ENCODE data around the gene SF3B5. TPM values are rescaled to one million over a fixed set of nuclear protein-coding genes. Genes with fewer than 3 reads are reported as not detected.
"Not testable (repeated sequence)": the region's sequence is repeated elsewhere in the genome, so short reads cannot be mapped to it uniquely, and the experiment has no call there.

Gene SF3B5
- total RNA-seq, 2 experiments from 2014 or later, result 152 to 164 TPM

- Mint-ChIP-seq H3K4me1 (peaks cover 46% of the 10 kb centered on the region), H3K27ac (peak overlapping the region; percentile 80), H3K36me3 (ENCODE audit: low read depth) (no peaks in the 10 kb centered on the region), H3K27me3 (peaks cover 11% of the 10 kb centered on the region), H3K9me3 (ENCODE audit: low read depth) (no peaks in the 10 kb centered on the region), H3K4me3 (peak overlapping the region; percentile 81)
- ATAC-seq, result peak; percentile 90
- DNase-seq, result peak; percentile 93
- intact Hi-C loops (cut with DNase I, micrococcal nuclease), result loop anchor here (1.0 to 5.0 kb wide), 7 partner anchors 9 to 278 kb away; partner anchors contain the start of genes SF3B5 (in 2 of the 2), LTV1 (in 1 of the 2) and STX11 (in 1 of the 2)
- ChIA-PET POLR2A (interaction anchor here (0.6 to 3.0 kb wide), 4 partner anchors 8 to 613 kb away, joined by 3 to 22 read pairs (median 7); partner anchors contain the start of genes ADAT2, LTV1, PEX3 and SF3B5), CTCF (interaction anchor here (0.7 to 2.4 kb wide), 5 partner anchors 9 to 474 kb away, joined by 3 to 10 read pairs (median 6); no protein-coding TSS in a partner anchor)
These were observed 31.5 kb downstream of the SF3B5 start for GRCh38 chr6:144063744-144064401.

DNA sequence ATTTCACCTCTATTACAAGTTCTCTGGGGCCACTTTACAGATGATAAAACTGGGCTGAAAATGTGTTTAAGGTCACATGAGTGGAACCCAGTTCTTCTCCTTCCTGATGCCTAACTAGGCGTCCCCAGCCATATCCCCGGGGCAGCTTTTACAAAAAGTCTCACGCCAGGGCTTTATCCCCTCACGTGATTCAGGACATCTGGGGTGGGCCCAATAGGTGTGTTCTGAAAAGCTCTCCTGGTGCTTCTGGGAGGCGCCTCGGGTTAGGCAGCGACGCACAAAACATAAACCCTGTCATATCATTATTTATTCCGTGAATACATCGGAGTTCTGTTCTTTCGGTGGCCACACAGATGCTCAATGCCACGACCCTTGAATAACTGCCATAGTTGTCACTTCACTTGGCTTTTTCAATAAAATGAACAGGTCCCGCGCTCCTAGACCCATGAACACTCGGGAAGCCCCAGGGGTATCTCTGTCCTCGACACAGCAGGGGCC lies 32.1 kb downstream of the SF3B5 start:
- intact Hi-C loops (cut with DNase I, micrococcal nuclease), result loop anchor here in 1 of 2 experiments (5.0 kb wide), 1 partner anchor 279 kb away; no protein-coding TSS in a partner anchor
- peak overlapping the region; percentile 80 for H3K27ac Mint-ChIP-seq
- H3K27me3 Mint-ChIP-seq, result peaks cover 11% of the 10 kb centered on the region
- ChIA-PET POLR2A (interaction anchor here (1.0 to 3.0 kb wide), 3 partner anchors 8 to 220 kb away, joined by 4 to 22 read pairs (median 10); partner anchors contain the start of genes LTV1 and SF3B5), CTCF (interaction anchor here (0.7 to 2.4 kb wide), 5 partner anchors 8 to 475 kb away, joined by 3 to 10 read pairs (median 6); no protein-coding TSS in a partner anchor)
- H3K4me1 Mint-ChIP-seq, result peaks cover 42% of the 10 kb centered on the region
- DNase-seq (peak; percentile 27), ATAC-seq (peak; percentile 1)
- peak overlapping the region; percentile 81 for H3K4me3 Mint-ChIP-seq
- no peaks in the 10 kb centered on the region for H3K9me3 Mint-ChIP-seq (ENCODE audit: low read depth)
- H3K36me3 Mint-ChIP-seq (ENCODE audit: low read depth), result no peaks in the 10 kb centered on the region

DNA sequence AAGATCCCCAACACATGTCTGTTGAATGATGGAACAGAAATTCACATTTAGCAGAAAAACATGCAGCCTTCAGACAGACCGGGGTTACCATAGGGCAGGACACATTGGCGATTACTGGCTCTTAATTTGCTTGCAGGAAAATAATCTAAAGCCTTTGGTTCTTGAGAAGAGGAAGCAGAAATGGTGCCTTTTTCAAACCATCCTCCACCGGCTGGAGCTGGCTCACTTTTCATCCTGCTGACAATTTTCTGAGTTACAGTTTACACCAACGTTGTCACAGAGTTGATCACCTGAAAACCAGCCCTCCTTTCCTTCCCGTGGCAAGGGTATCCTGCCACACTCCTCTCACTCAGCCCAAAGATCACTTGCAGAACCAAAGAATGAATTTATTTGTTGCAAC lies 32.6 kb downstream of the SF3B5 start:
- no peak for DNase-seq
- no peaks in the 10 kb centered on the region for H3K36me3 Mint-ChIP-seq (ENCODE audit: low read depth)
- ChIA-PET CTCF (interaction anchor here (1.8 to 2.4 kb wide), 3 partner anchors 8 to 156 kb away, joined by 6 to 10 read pairs (median 9); no protein-coding TSS in a partner anchor), POLR2A (no interaction called here)
- no peak for ATAC-seq
- H3K27ac Mint-ChIP-seq, result peak overlapping the region; percentile 80
- H3K27me3 Mint-ChIP-seq, result peaks cover 11% of the 10 kb centered on the region
- H3K9me3 Mint-ChIP-seq (ENCODE audit: low read depth), result no peaks in the 10 kb centered on the region
- H3K4me1 Mint-ChIP-seq, result peaks cover 40% of the 10 kb centered on the region
- H3K4me3 Mint-ChIP-seq, result peak overlapping the region; percentile 81
- intact Hi-C loops (cut with DNase I, micrococcal nuclease), result loop anchor here in 1 of 2 experiments (5.0 kb wide), 1 partner anchor 280 kb away; no protein-coding TSS in a partner anchor

DNA sequence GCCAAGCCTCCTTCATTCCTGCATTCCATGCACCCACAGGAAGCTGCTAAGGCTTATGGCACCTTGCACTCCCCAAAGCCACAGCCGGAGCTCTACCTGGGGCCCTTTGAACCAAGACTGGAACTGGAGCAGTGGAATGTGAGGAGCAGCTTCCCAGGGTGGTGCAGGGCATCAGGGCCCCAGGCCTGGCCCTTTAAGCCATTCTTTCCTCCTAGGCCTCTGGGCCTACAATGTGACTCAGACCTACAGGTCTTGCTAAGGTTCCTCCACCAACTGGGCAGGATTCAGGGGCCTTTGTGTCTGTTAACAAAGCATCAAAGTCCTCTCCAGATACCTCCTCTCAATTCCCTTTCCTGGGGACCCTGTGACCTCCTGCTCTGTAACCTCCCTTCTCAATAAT lies 36.2 kb downstream of the SF3B5 start:
- peaks cover 36% of the 10 kb centered on the region for H3K4me1 Mint-ChIP-seq
- peaks cover 4% of the 10 kb centered on the region for H3K27me3 Mint-ChIP-seq
- H3K9me3 Mint-ChIP-seq (ENCODE audit: low read depth), result no peaks in the 10 kb centered on the region
- no peak overlapping the region for H3K27ac Mint-ChIP-seq
- no peak for ATAC-seq
- no peaks in the 10 kb centered on the region for H3K36me3 Mint-ChIP-seq (ENCODE audit: low read depth)
- POLR2A ChIA-PET, result no interaction called here
- no peak overlapping the region for H3K4me3 Mint-ChIP-seq
- intact Hi-C loops (cut with DNase I, micrococcal nuclease), result no loop called here
- no peak for DNase-seq
- CTCF ChIA-PET, result interaction anchor here (1.0 to 1.8 kb wide), 2 partner anchors 36 to 120 kb away, joined by 3 to 4 read pairs; no protein-coding TSS in a partner anchor

GRCh38 chr6:144055121-144055931 lies 40.0 kb downstream of the SF3B5 start:
- H3K36me3 Mint-ChIP-seq (ENCODE audit: low read depth), result no peaks in the 10 kb centered on the region
- ATAC-seq (peak; percentile 85), DNase-seq (peak; percentile 74)
- no peaks in the 10 kb centered on the region for H3K9me3 Mint-ChIP-seq (ENCODE audit: low read depth)
- intact Hi-C loops (cut with DNase I, micrococcal nuclease), result loop anchor here (1.0 kb wide), 1 partner anchor 9 kb away; no protein-coding TSS in a partner anchor
- H3K27ac Mint-ChIP-seq, result peak overlapping the region; percentile 97
- peaks cover 27% of the 10 kb centered on the region for H3K4me1 Mint-ChIP-seq
- ChIA-PET POLR2A (interaction anchor here (0.6 to 2.3 kb wide), 4 partner anchors 10 to 1640 kb away, joined by 3 to 22 read pairs (median 4); no protein-coding TSS in a partner anchor), CTCF (interaction anchor here (0.8 to 1.9 kb wide), 9 partner anchors 8 to 115 kb away, joined by 3 to 12 read pairs (median 4); partner anchors contain the start of gene SF3B5)
- no peaks in the 10 kb centered on the region for H3K27me3 Mint-ChIP-seq
- peak overlapping the region; percentile 68 for H3K4me3 Mint-ChIP-seq

DNA sequence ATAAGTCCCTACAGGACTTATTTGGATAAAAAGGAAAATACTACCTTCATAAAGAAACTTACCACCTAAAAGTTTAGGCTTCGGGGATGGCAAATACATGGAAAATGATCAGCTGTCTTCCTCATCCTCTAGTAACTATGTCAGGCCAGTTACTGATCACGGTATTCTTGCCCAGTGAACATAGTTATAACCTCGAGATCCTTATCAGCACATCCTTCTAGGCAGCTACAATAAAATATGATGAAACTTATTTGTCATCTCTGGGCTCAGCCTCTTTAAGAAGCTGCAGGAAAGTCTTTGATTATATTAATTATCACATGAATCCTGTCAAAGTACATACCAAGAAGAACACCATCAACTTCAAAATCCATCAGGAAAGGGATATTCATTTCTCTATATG lies 41.8 kb downstream of the SF3B5 start:
- H3K36me3 Mint-ChIP-seq (ENCODE audit: low read depth), result no peaks in the 10 kb centered on the region
- POLR2A ChIA-PET, result interaction anchor here (0.7 kb wide), 1 partner anchor 100 kb away, joined by 4 read pairs; no protein-coding TSS in a partner anchor
- H3K4me1 Mint-ChIP-seq, result peaks cover 27% of the 10 kb centered on the region
- H3K27me3 Mint-ChIP-seq, result no peaks in the 10 kb centered on the region
- no peak for DNase-seq
- intact Hi-C loops (cut with DNase I, micrococcal nuclease), result no loop called here
- H3K4me3 Mint-ChIP-seq, result no peak overlapping the region
- no peak for ATAC-seq
- H3K27ac Mint-ChIP-seq, result peak overlapping the region; percentile 9
- H3K9me3 Mint-ChIP-seq (ENCODE audit: low read depth), result no peaks in the 10 kb centered on the region
- CTCF ChIA-PET, result interaction anchor here (0.6 to 0.9 kb wide), 2 partner anchors 40 to 1006 kb away, joined by 3 read pairs; no protein-coding TSS in a partner anchor

DNA sequence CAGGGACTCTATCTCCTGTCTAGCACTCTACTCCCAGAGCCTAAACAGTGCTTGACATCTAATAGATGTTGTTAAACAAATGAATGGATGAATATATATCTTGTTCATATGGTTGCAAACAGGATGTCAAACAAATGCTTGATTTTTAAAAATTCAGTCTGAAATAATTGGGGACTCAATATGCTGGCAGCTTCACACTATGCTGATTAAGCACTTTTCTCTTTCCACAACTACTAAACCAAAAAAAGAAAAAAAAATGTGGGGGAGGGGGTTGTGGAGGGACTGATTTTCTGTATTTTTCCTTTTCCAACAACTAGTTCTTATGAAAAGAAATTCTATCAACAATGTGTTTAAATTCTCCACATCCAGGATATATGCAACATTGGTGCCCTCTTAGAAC lies 42.9 kb downstream of the SF3B5 start:
- POLR2A ChIA-PET, result no interaction called here
- H3K4me1 Mint-ChIP-seq, result peaks cover 27% of the 10 kb centered on the region
- CTCF ChIA-PET, result interaction anchor here (0.8 kb wide), 1 partner anchor 726 kb away, joined by 3 read pairs; no protein-coding TSS in a partner anchor

GRCh38 chr6:144049386-144049785 lies 46.0 kb downstream of the SF3B5 start:
- CTCF ChIA-PET, result no interaction called here
- Mint-ChIP-seq H3K4me3 (no peak overlapping the region), H3K9me3 (ENCODE audit: low read depth) (no peaks in the 10 kb centered on the region), H3K27ac (no peak overlapping the region), H3K36me3 (ENCODE audit: low read depth) (no peaks in the 10 kb centered on the region), H3K4me1 (peaks cover 8% of the 10 kb centered on the region), H3K27me3 (no peaks in the 10 kb centered on the region)
- POLR2A ChIA-PET, result no interaction called here
- DNase-seq (no peak), ATAC-seq (no peak)
- intact Hi-C loops (cut with DNase I, micrococcal nuclease), result no loop called here

More for the DNA sequence above, 42.9 kb downstream of the SF3B5 start:
- no peak overlapping the region for H3K4me3 Mint-ChIP-seq
- H3K9me3 Mint-ChIP-seq (ENCODE audit: low read depth), result no peaks in the 10 kb centered on the region
- intact Hi-C loops (cut with DNase I, micrococcal nuclease), result no loop called here
- H3K36me3 Mint-ChIP-seq (ENCODE audit: low read depth), result no peaks in the 10 kb centered on the region
- DNase-seq (no peak), ATAC-seq (no peak)
- H3K27me3 Mint-ChIP-seq, result no peaks in the 10 kb centered on the region
- H3K27ac Mint-ChIP-seq, result no peak overlapping the region

DNA sequence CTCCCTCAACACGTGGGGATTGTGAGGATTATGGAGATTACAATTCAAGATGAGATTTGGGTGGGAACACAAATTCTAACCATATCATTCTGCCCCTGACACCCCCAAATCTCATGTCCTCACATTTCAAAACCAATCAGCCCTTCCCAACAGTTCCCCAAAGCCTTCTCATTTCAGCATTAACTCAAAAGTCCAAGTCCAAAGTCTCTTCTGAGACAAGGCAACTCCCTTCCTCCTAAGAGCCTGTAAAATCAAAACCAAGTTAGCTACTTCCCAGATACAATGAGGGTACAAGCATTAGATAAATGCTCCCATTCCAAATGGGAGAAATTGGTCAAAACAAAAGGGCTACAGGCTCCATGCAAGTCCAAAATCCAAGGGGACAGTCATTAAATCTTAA lies 47.7 kb downstream of the SF3B5 start:
- H3K4me3 Mint-ChIP-seq, result no peak overlapping the region
- intact Hi-C loops (cut with DNase I, micrococcal nuclease), result no loop called here
- no peak for DNase-seq
- no peaks in the 10 kb centered on the region for H3K9me3 Mint-ChIP-seq (ENCODE audit: low read depth)
- H3K27ac Mint-ChIP-seq, result no peak overlapping the region
- ATAC-seq, result no peak
- ChIA-PET CTCF (interaction anchor here (0.9 kb wide), 1 partner anchor 14 kb away, joined by 3 read pairs; no protein-coding TSS in a partner anchor), POLR2A (no interaction called here)
- no peaks in the 10 kb centered on the region for H3K27me3 Mint-ChIP-seq
- no peaks in the 10 kb centered on the region for H3K36me3 Mint-ChIP-seq (ENCODE audit: low read depth)
- H3K4me1 Mint-ChIP-seq, result no peaks in the 10 kb centered on the region

DNA sequence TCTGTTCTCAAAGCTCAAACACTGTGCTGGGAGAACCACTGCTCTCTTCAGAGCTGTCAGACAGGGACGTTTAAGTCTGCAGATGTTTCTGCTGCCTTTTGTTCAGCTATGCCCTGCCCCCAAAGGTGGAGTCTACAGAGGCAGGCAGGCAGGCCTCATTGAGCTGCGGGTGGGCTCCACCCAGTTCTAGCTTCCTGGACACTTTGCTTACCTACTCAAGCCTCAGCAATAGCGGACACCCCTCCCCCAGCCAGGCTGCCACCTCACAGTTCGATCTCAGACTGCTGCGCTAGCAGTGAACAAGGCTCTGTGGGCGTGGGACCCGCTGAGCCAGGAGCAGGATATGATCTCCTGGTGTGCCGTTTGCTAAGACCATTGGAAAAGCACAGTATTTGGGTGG lies 48.7 kb downstream of the SF3B5 start:
- H3K27me3 Mint-ChIP-seq; CTCF ChIA-PET; intact Hi-C loops (cut with DNase I, micrococcal nuclease); ATAC-seq; H3K9me3 Mint-ChIP-seq (ENCODE audit: low read depth); POLR2A ChIA-PET; DNase-seq; H3K4me1 Mint-ChIP-seq; H3K4me3 Mint-ChIP-seq; H3K27ac Mint-ChIP-seq; H3K36me3 Mint-ChIP-seq (ENCODE audit: low read depth): not testable (repeated sequence)

GRCh38 chr6:144044989-144045388 lies 50.4 kb downstream of the SF3B5 start:
- H3K9me3 Mint-ChIP-seq (ENCODE audit: low read depth); ATAC-seq; H3K36me3 Mint-ChIP-seq (ENCODE audit: low read depth); H3K27ac Mint-ChIP-seq; H3K27me3 Mint-ChIP-seq; POLR2A ChIA-PET; H3K4me1 Mint-ChIP-seq; H3K4me3 Mint-ChIP-seq; DNase-seq; CTCF ChIA-PET; intact Hi-C loops (cut with DNase I, micrococcal nuclease): not testable (repeated sequence)

Measured in activated CD4-positive, alpha-beta T cell treated with anti-CD3 and anti-CD28 coated beads for 36 hours (primary cell).